Esophagus squamous epithelium (tissue), 5 donors: ENCODE data around the gene HEY2. TPM values are rescaled to one million over a fixed set of nuclear protein-coding genes. Genes with fewer than 3 reads are reported as not detected.

Source experiments
- DNase-seq: peaks from one replicate; lab custom pipeline; 2025; lab: John Stamatoyannopoulos, UW
- H3K27ac ChIP-seq, 4 donors: fragments of 200-600 bp; sonication (generic); one replicate each; pipeline ENCODE4 v1.5.1; 2016 to 2019; ENCODE audit warnings: mild to moderate bottlenecking in 1 of 4
- H3K27me3 ChIP-seq, 4 donors: fragments of 200-600 bp; sonication (generic); 1 replicate in 3 of 4; 2 replicates in 1 of 4; pipeline versions ENCODE4 v1.5.1 to v1.6.0; 2017 to 2021; ENCODE audit warnings: antibody characterized with exemption in 1 of 4
- H3K36me3 ChIP-seq, 3 donors: fragments of 200-600 bp; sonication (generic); one replicate each; pipeline ENCODE4 v1.5.1; 2016 to 2019
- H3K4me1 ChIP-seq, 3 donors: fragments of 200-600 bp; sonication (generic); one replicate each; pipeline ENCODE4 v1.5.1; 2017 to 2019
- H3K4me3 ChIP-seq, 4 donors: fragments of 200-600 bp; sonication (generic); 1 replicate in 3 of 4; 2 replicates in 1 of 4; pipeline ENCODE4 v1.5.1; 2016 to 2019; ENCODE audit warnings: mild to moderate bottlenecking in 2 of 4, moderate library complexity in 1 of 4
- H3K9me3 ChIP-seq, 3 donors: fragments of 200-600 bp; sonication (generic); one replicate each; pipeline ENCODE4 v1.5.1; 2016 to 2019
- POLR2A ChIP-seq, 4 donors: fragments of 450-650 bp; IDR thresholded peaks; one replicate each; pipeline ENCODE4 v1.6.1; 2017; ENCODE audit warnings: antibody characterized with exemption in 4 of 4, mild to moderate bottlenecking in 4 of 4, moderate library complexity in 3 of 4
- WGBS, 2 donors: methylation state at CpG; one replicate each; pipeline ENCODE4 v1.1.5; 2018; 5-methylcytosine and 5-hydroxymethylcytosine counted together
- intact Hi-C: fragments of 100-400 bp; cut with DNase I; formaldehyde crosslinking; loops from one replicate; pipeline ENCODE4 v1.15.0; 2022
- total RNA-seq, 4 donors: library from RNA; depleted of rRNA; stranded (reverse); fragments of >200 nt; gene quantifications; one replicate each; pipeline ENCODE4 v1.1.0, GENCODE V29; 2016
- TF ChIP-seq, protein P1 (sequence below), 6 experiments: fragments of 450-650 bp in 4 of 6; fragments of 200-600 bp in 2 of 6; sonication (generic) in 2 of 6; IDR thresholded peaks; one replicate each; pipeline ENCODE4 v1.5.1; 2016 to 2019; ENCODE audit warnings: antibody characterized with exemption in 6 of 6, mild to moderate bottlenecking in 4 of 6, moderate library complexity in 4 of 6
- donor health status: DM: yes; HTN: yes; CAD: no.

HEY2 gene
- total RNA-seq, 4 donors from 2014 or later = 0.61 to 2.8 (median 1.3) TPM; not detected in 1

DNA sequence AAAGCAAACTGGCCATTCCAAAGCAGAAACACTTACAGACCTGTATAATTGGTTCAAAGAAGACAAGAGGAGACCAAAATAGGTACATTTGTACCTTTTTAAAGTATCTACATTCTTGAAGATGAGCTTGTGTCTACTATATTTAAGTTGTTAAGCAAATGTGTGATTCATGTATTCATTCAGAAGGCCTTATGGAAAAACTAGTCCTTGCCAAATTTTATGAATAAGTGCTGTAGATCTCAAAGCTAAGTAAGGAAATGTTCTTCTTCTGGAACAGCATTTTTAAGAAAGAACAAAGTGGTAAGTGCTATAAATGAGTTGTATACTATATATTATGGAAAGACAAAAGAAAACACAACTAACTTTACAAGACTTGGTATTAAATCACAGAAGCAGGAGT is 22.2 kb upstream of the HEY2 start:
- H3K4me1 ChIP-seq = no peaks in the 10 kb centered on the region
- DNase-seq = no peak
- intact Hi-C loops = no loop called here
- no peak for TF ChIP-seq POLR2A (IDR thresholded peaks at IDR 0.05)
- TF ChIP-seq, protein P1, sequence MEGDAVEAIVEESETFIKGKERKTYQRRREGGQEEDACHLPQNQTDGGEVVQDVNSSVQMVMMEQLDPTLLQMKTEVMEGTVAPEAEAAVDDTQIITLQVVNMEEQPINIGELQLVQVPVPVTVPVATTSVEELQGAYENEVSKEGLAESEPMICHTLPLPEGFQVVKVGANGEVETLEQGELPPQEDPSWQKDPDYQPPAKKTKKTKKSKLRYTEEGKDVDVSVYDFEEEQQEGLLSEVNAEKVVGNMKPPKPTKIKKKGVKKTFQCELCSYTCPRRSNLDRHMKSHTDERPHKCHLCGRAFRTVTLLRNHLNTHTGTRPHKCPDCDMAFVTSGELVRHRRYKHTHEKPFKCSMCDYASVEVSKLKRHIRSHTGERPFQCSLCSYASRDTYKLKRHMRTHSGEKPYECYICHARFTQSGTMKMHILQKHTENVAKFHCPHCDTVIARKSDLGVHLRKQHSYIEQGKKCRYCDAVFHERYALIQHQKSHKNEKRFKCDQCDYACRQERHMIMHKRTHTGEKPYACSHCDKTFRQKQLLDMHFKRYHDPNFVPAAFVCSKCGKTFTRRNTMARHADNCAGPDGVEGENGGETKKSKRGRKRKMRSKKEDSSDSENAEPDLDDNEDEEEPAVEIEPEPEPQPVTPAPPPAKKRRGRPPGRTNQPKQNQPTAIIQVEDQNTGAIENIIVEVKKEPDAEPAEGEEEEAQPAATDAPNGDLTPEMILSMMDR (IDR thresholded peaks at IDR 0.05) = no peak
- no peaks in the 10 kb centered on the region for H3K36me3 ChIP-seq
- H3K27me3 ChIP-seq = no peaks in the 10 kb centered on the region
- H3K27ac ChIP-seq = no peak overlapping the region
- no peaks in the 10 kb centered on the region for H3K9me3 ChIP-seq
- H3K4me3 ChIP-seq = no peak overlapping the region

- TF ChIP-seq, protein P1 (IDR thresholded peaks at IDR 0.05) = no peak
- no peak for TF ChIP-seq POLR2A (IDR thresholded peaks at IDR 0.05)
- Histone ChIP-seq H3K27me3 (no peaks in the 10 kb centered on the region), H3K27ac (no peak overlapping the region), H3K9me3 (no peaks in the 10 kb centered on the region), H3K4me1 (no peaks in the 10 kb centered on the region), H3K36me3 (no peaks in the 10 kb centered on the region), H3K4me3 (no peak overlapping the region)
- 78% methylated on average over 1 of the region's 1 CpG; no CpG with 5 or more reads in 1 of the 2 donors for WGBS, 2 donors
- intact Hi-C loops = no loop called here
- DNase-seq = no peak
Observed at GRCh38 chr6:125728739-125729138, 20.7 kb upstream of the HEY2 start.

DNA sequence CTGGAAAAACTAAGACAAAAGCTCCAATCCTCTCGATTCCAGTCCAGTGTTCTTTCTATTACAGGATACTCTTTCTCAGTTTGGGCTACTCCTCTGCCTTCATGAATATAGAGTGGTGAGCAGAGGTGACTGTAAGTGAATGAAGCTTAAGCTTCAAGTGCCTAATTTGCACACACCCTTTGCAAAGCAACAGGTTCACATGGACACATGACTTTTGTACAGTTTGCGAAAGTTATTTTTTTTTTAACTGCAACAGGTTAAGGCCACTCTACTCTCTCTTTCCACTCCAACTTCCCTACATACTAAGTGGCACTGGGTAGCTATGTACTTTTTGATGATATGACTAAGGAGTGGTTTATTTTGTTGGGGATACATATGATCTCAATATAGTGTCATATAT is 19.4 kb upstream of the HEY2 start:
- no peaks in the 10 kb centered on the region for H3K4me1 ChIP-seq
- WGBS, 2 donors = 77 to 90% methylated on average over 2 of the region's 2 CpGs
- TF ChIP-seq POLR2A (IDR thresholded peaks at IDR 0.05) = no peak

GRCh38 chr6:125732398-125732797 is 17.0 kb upstream of the HEY2 start:
- Histone ChIP-seq H3K9me3 (no peaks in the 10 kb centered on the region), H3K36me3 (no peaks in the 10 kb centered on the region), H3K4me3 (no peak overlapping the region), H3K27ac (no peak overlapping the region), H3K4me1 (no peaks in the 10 kb centered on the region), H3K27me3 (peaks cover 0 to 8% (median 0%) of the 10 kb centered on the region in 4 donors)
- intact Hi-C loops = no loop called here
- DNase-seq = no peak
- TF ChIP-seq POLR2A (IDR thresholded peaks at IDR 0.05) = no peak
- TF ChIP-seq, protein P1 (IDR thresholded peaks at IDR 0.05) = no peak

More for the DNA sequence above, 19.4 kb upstream of the HEY2 start:
- H3K36me3 ChIP-seq = no peaks in the 10 kb centered on the region
- no peak for DNase-seq
- no peak overlapping the region for H3K4me3 ChIP-seq
- H3K9me3 ChIP-seq = no peaks in the 10 kb centered on the region
- H3K27ac ChIP-seq = no peak overlapping the region
- intact Hi-C loops = no loop called here
- H3K27me3 ChIP-seq = peaks cover 0 to 6% (median 0%) of the 10 kb centered on the region in 4 donors

DNA sequence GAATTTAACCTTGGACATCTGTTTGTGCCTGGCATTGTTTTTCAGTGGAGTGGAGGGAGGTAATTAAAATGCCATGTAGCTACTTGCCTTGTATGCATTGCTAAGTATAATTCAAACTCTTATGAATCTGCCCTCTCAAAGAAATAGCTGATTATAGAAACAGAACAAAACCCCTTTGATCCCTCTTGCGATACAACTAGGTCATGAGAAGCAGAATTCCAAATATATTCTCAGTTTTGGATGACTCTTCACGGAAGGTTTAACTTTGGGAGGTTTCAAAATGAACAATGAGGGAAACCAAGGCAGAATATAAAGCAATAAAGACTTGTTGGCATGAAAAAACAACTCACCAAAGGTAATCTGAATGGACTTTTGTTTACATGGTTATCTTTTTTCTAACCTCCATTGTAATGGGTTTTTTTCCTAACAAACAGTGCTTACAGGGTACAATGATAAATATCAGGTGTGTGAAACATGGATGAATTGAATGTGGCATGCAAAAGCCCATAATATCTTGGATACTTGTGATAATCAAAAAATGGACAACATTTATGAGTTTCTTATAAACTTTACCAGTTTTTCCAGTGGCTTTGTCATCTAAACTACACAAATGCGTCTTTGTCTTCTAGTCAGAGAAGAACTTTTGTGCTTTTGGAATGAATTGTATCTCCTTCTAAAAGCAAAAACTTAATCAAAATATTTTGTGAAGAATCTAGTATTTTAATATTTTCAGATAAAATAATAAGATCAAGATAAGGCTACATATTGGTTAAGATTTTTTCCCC is 15.7 kb upstream of the HEY2 start:
- Histone ChIP-seq H3K36me3 (no peaks in the 10 kb centered on the region), H3K27ac (no peak overlapping the region), H3K4me3 (no peak overlapping the region), H3K4me1 (no peaks in the 10 kb centered on the region), H3K27me3 (peaks cover 0 to 8% (median 0%) of the 10 kb centered on the region in 4 donors), H3K9me3 (no peaks in the 10 kb centered on the region)
- WGBS, 2 donors = 72 to 73% methylated on average over 3 of the region's 3 CpGs
- intact Hi-C loops = no loop called here
- no peak for DNase-seq
- TF ChIP-seq, protein P1 (IDR thresholded peaks at IDR 0.05) = no peak
- TF ChIP-seq POLR2A (IDR thresholded peaks at IDR 0.05) = no peak
